RWPE2 (cell line): ENCODE results near the gene SSU72.
"Not testable (repeated sequence)": the region's sequence is repeated elsewhere in the genome, so short reads cannot be mapped to it uniquely, and the experiment has no call there.

Experiments
- ATAC-seq: fragments of 200-7000 bp; cut with Tn5 transposase; 3 replicates; pipeline ENCODE4 v1.9.1; 2021; ENCODE audit warnings: low read depth
- DNase-seq: peaks from one replicate; pipeline ENCODE4 v3.0.0-alpha.2; 2020; ENCODE audit warnings: low spot score
- H3K27ac ChIP-seq: fragments of 450-650 bp; 2 replicates; pipeline ENCODE4 v1.5.1; 2017; ENCODE audit warnings: mild to moderate bottlenecking; ENCODE audit not compliant: poor library complexity, severe bottlenecking
- H3K27me3 ChIP-seq: fragments of 250-450 bp; sonication (Bioruptor Pico); 2 replicates; pipeline ENCODE4 v1.5.1; 2021; ENCODE audit warnings: mild to moderate bottlenecking, moderate library complexity; ENCODE audit not compliant: insufficient read depth, poor library complexity, severe bottlenecking
- H3K36me3 ChIP-seq: fragments of 250-450 bp; sonication (Bioruptor Pico); 2 replicates; pipeline ENCODE4 v1.5.1; 2020; ENCODE audit warnings: low read depth, mild to moderate bottlenecking, moderate library complexity
- H3K4me1 ChIP-seq: fragments of 250-450 bp; sonication (Bioruptor Pico); 2 replicates; pipeline ENCODE4 v1.5.1; 2021; ENCODE audit warnings: mild to moderate bottlenecking, moderate library complexity; ENCODE audit not compliant: insufficient read depth, poor library complexity, severe bottlenecking
- H3K4me3 ChIP-seq: fragments of 250-450 bp; sonication (Bioruptor Pico); 2 replicates; pipeline ENCODE4 v1.5.1; 2021; ENCODE audit warnings: mild to moderate bottlenecking, moderate library complexity; ENCODE audit not compliant: severe bottlenecking
- H3K9me3 ChIP-seq: fragments of 250-450 bp; sonication (Bioruptor Pico); 2 replicates; pipeline ENCODE4 v1.5.1; 2021; ENCODE audit warnings: mild to moderate bottlenecking, moderate library complexity; ENCODE audit not compliant: severe bottlenecking
- TF ChIP-seq, protein P1 (sequence below): fragments of 450-650 bp; IDR thresholded peaks from one replicate; pipeline ENCODE4 v1.5.1; 2017; ENCODE audit warnings: mild to moderate bottlenecking, moderate library complexity; ENCODE audit not compliant: poor library complexity, severe bottlenecking

SSU72 gene

DNA sequence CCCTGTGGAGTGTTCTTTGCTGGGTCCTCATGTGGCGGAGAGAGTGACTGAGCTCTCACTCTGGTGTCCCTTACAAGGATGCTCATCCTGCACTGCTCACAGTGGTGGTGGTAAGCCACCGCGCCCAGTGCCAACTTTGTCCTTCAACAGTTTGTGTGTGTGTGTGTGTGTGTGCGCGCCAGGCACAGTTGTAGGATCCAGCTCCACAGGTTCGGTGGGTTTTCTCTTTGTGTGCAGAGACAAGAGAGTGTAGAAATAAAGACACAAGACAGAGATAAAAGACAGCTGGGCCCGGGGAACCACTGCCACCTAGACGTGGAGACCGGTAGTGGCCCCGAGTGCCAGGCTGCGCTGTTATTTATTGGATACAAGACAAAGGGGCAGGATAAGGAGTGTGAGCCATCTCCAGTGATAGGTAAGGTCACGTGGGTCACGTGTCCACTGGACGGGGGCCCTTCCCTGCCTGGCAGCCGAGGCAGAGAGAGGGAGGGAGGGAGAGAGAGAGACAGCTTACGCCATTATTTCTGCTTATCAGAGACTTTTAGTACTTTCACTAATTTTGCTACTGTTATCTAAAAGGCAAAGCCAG, 69.8 kb downstream of the SSU72 start:
- not testable (repeated sequence) for H3K36me3 ChIP-seq, DNase-seq, H3K9me3 ChIP-seq, H3K27me3 ChIP-seq, H3K4me3 ChIP-seq, H3K4me1 ChIP-seq
- peak overlapping the region; percentile 31 for H3K27ac ChIP-seq
- TF ChIP-seq, protein P1, sequence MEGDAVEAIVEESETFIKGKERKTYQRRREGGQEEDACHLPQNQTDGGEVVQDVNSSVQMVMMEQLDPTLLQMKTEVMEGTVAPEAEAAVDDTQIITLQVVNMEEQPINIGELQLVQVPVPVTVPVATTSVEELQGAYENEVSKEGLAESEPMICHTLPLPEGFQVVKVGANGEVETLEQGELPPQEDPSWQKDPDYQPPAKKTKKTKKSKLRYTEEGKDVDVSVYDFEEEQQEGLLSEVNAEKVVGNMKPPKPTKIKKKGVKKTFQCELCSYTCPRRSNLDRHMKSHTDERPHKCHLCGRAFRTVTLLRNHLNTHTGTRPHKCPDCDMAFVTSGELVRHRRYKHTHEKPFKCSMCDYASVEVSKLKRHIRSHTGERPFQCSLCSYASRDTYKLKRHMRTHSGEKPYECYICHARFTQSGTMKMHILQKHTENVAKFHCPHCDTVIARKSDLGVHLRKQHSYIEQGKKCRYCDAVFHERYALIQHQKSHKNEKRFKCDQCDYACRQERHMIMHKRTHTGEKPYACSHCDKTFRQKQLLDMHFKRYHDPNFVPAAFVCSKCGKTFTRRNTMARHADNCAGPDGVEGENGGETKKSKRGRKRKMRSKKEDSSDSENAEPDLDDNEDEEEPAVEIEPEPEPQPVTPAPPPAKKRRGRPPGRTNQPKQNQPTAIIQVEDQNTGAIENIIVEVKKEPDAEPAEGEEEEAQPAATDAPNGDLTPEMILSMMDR: peak; percentile 72
- ATAC-seq: peak; percentile 37

DNA sequence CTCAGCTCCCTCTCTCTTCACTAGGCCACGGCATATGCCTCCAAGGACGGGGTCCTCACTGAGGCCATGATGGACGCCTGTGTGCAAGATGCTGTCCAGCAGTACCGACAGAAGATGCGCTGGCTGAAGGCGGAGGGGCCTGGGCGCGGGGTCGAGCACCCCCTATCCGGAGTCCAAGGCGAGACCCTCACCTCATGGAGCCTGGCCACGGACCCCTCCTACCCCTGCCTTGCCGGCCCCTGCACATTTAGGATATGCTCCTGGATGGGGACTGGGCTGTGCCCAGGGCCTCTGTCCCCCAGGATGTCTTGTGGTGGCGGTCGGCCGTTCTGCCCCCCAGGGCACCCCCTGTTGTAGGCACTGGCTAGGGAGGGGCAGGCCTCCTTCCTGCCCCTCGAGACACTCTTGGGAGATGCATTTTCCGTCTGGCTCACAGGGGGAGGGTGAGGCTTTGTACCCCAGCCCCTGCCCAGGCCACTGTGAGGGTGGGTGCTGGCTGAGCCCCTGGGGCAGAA, 79.1 kb downstream of the SSU72 start:
- ATAC-seq: peak; percentile 6; the same call in 1 of the 3 replicates
- peaks cover 33% of the 10 kb centered on the region for H3K36me3 ChIP-seq
- not testable (repeated sequence) for H3K4me1 ChIP-seq, H3K27ac ChIP-seq, H3K27me3 ChIP-seq, DNase-seq, H3K9me3 ChIP-seq, H3K4me3 ChIP-seq

- H3K27me3 ChIP-seq, H3K4me1 ChIP-seq, H3K4me3 ChIP-seq, H3K9me3 ChIP-seq, DNase-seq, H3K27ac ChIP-seq: not testable (repeated sequence)
- peaks cover 44% of the 10 kb centered on the region for H3K36me3 ChIP-seq
- 0 out of 3 replicates have a peak, but pooled peaks have one; percentile 4 for ATAC-seq
Observed at GRCh38 chr1:1494311-1494710, 80.4 kb downstream of the SSU72 start.
